H1 (cell line): ENCODE measurements around the gene CDK2. TPM values are rescaled to one million over a fixed set of nuclear protein-coding genes. Genes with fewer than 3 reads are reported as not detected.

Experiments used
- polyA plus RNA-seq, 7 experiments: library from polyadenylated mRNA; depleted of rRNA in 3 of 7; stranded (reverse) in 5 of 7; unstranded in 2 of 7; fragments of >200 nt in 5 of 7; fragments of 200-250 nt in 2 of 7; gene quantifications; 1 replicate in 5 of 7; 2 replicates in 1 of 7; 4 replicates in 1 of 7; pipeline versions ENCODE4 v1.2.1 to v1.2.3, GENCODE V29; 2011 to 2013; ENCODE audit warnings: missing spikeins in 2 of 7, mixed read lengths in 2 of 7
- total RNA-seq: library from RNA; stranded (reverse); fragmentation: NEBNext Ultra II Directional; extraction: Animal tissue kit (Norgen Biotek cat#: 25700); gene quantifications from 2 replicates; pipeline ENCODE4 v1.2.1, GENCODE V29; 2021

CDK2 gene
- total and polyA plus RNA-seq, 2 of the 8 experiments (the other 6 are each of a cell fraction or from before 2014, with no cell fraction given), result 39.4 to 42.5 TPM

Other genes with a start within 250 kb of the CDK2 start
- gene RDH5, start 246.4 kb upstream of the CDK2 start, total RNA-seq, result 4.2 and 4.5 TPM in 2 replicates
- 6.0 and 7.1 TPM in 2 replicates for gene RDH5, start 246.4 kb upstream of the CDK2 start, polyA plus RNA-seq (2011; rRNA removed)
- gene CD63, start 237.8 kb upstream of the CDK2 start, total RNA-seq, result 440 and 460 TPM in 2 replicates
- gene CD63, start 237.8 kb upstream of the CDK2 start, polyA plus RNA-seq (2011; rRNA removed), result 525 and 526 TPM in 2 replicates
- 15.1 and 18.2 TPM in 2 replicates for gene GDF11, start 223.7 kb upstream of the CDK2 start, total RNA-seq
- gene GDF11, start 223.7 kb upstream of the CDK2 start, polyA plus RNA-seq (2011; rRNA removed), result 12.1 and 17.6 TPM in 2 replicates
- 114 and 117 TPM in 2 replicates for gene SARNP, start 149.1 kb upstream of the CDK2 start, total RNA-seq
- 140 and 226 TPM in 2 replicates for gene SARNP, start 149.1 kb upstream of the CDK2 start, polyA plus RNA-seq (2011; rRNA removed)
- gene ORMDL2, start 148.8 kb upstream of the CDK2 start, total RNA-seq, result 34.1 and 39.0 TPM in 2 replicates
- 50.4 and 65.6 TPM in 2 replicates for gene ORMDL2, start 148.8 kb upstream of the CDK2 start, polyA plus RNA-seq (2011; rRNA removed)
- gene DNAJC14, start 137.2 kb upstream of the CDK2 start, total RNA-seq, result 32.3 and 34.3 TPM in 2 replicates
- 14.7 and 18.5 TPM in 2 replicates for gene DNAJC14, start 137.2 kb upstream of the CDK2 start, polyA plus RNA-seq (2011; rRNA removed)
- gene MMP19, start 123.9 kb upstream of the CDK2 start, total RNA-seq, result 2.6 and 2.7 TPM in 2 replicates
- 2.8 and 3.3 TPM in 2 replicates for gene MMP19, start 123.9 kb upstream of the CDK2 start, polyA plus RNA-seq (2011; rRNA removed)
- 58.5 and 58.9 TPM in 2 replicates for gene PYM1, start 38.9 kb upstream of the CDK2 start, total RNA-seq
- gene PYM1, start 38.9 kb upstream of the CDK2 start, polyA plus RNA-seq (2011; rRNA removed), result 37.3 and 38.7 TPM in 2 replicates
- 18.0 and 21.3 TPM in 2 replicates for gene DGKA, start 35.7 kb upstream of the CDK2 start, total RNA-seq
- 15.9 and 24.4 TPM in 2 replicates for gene DGKA, start 35.7 kb upstream of the CDK2 start, polyA plus RNA-seq (2011; rRNA removed)
- gene PMEL, start 788 bp upstream of the CDK2 start, total RNA-seq, result 120 and 128 TPM in 2 replicates
- 382 and 467 TPM in 2 replicates for gene PMEL, start 788 bp upstream of the CDK2 start, polyA plus RNA-seq (2011; rRNA removed)
- gene RAB5B, start 7.2 kb downstream of the CDK2 start, total RNA-seq, result 56.7 and 65.6 TPM in 2 replicates
- 47.2 and 62.4 TPM in 2 replicates for gene RAB5B, start 7.2 kb downstream of the CDK2 start, polyA plus RNA-seq (2011; rRNA removed)
- gene SUOX, start 30.4 kb downstream of the CDK2 start, total RNA-seq, result 22.5 and 23.1 TPM in 2 replicates
- gene SUOX, start 30.4 kb downstream of the CDK2 start, polyA plus RNA-seq (2011; rRNA removed), result 26.8 and 31.3 TPM in 2 replicates
- 12.5 and 13.3 TPM in 2 replicates for gene IKZF4, start 54.2 kb downstream of the CDK2 start, total RNA-seq
- 8.0 and 12.9 TPM in 2 replicates for gene IKZF4, start 54.2 kb downstream of the CDK2 start, polyA plus RNA-seq (2011; rRNA removed)
- gene RPS26, start 75.1 kb downstream of the CDK2 start, total RNA-seq, result 53.4 and 64.3 TPM in 2 replicates
- gene RPS26, start 75.1 kb downstream of the CDK2 start, polyA plus RNA-seq (2011; rRNA removed), result 1,236 and 1,922 TPM in 2 replicates
- 49.2 and 52.4 TPM in 2 replicates for gene ERBB3, start 113.3 kb downstream of the CDK2 start, total RNA-seq
- gene ERBB3, start 113.3 kb downstream of the CDK2 start, polyA plus RNA-seq (2011; rRNA removed), result 33.9 and 43.4 TPM in 2 replicates
- 237 and 242 TPM in 2 replicates for gene PA2G4, start 137.7 kb downstream of the CDK2 start, total RNA-seq
- gene PA2G4, start 137.7 kb downstream of the CDK2 start, polyA plus RNA-seq (2011; rRNA removed), result 100 and 159 TPM in 2 replicates
- 4,440 and 4,619 TPM in 2 replicates for gene RPL41, start 149.8 kb downstream of the CDK2 start, total RNA-seq
- 10,552 and 16,488 TPM in 2 replicates for gene RPL41, start 149.8 kb downstream of the CDK2 start, polyA plus RNA-seq (2011; rRNA removed)
- gene ZC3H10, start 151.4 kb downstream of the CDK2 start, total RNA-seq, result 11.2 and 12.5 TPM in 2 replicates
- gene ZC3H10, start 151.4 kb downstream of the CDK2 start, polyA plus RNA-seq (2011; rRNA removed), result 4.0 and 5.1 TPM in 2 replicates
- gene ESYT1, start 161.4 kb downstream of the CDK2 start, total RNA-seq, result 85.1 and 86.9 TPM in 2 replicates
- 165 and 174 TPM in 2 replicates for gene ESYT1, start 161.4 kb downstream of the CDK2 start, polyA plus RNA-seq (2011; rRNA removed)
- gene MYL6B, start 185.8 kb downstream of the CDK2 start, total RNA-seq, result 162 and 163 TPM in 2 replicates
- gene MYL6B, start 185.8 kb downstream of the CDK2 start, polyA plus RNA-seq (2011; rRNA removed), result 146 and 202 TPM in 2 replicates
- gene MYL6, start 191.5 kb downstream of the CDK2 start, total RNA-seq, result 1,130 and 1,137 TPM in 2 replicates
- 1,664 and 2,279 TPM in 2 replicates for gene MYL6, start 191.5 kb downstream of the CDK2 start, polyA plus RNA-seq (2011; rRNA removed)
- 66.3 and 78.5 TPM in 2 replicates for gene SMARCC2, start 222.7 kb downstream of the CDK2 start, total RNA-seq
- gene SMARCC2, start 222.7 kb downstream of the CDK2 start, polyA plus RNA-seq (2011; rRNA removed), result 33.9 and 40.5 TPM in 2 replicates